CD4-positive, alpha-beta T cell (primary cell): Measurements from ENCODE around the gene IL5. TPM values are rescaled to one million over a fixed set of nuclear protein-coding genes. Genes with fewer than 3 reads are reported as not detected.

Source experiments
- ATAC-seq: fragments of 200-7000 bp; cut with Tn5 transposase; one replicate; pipeline ENCODE4 v1.10.0; 2022; ENCODE audit warnings: mild to moderate bottlenecking; ENCODE audit not compliant: poor library complexity
- CTCF ChIA-PET: fragments of 350-600 bp; sonication (Branson Sonifier 250); formaldehyde crosslinking; loops from one replicate; lab custom pipeline; 2021; ENCODE audit warnings: antibody characterized with exemption, inconsistent platforms; lab: Charles Lee
- POLR2A ChIA-PET: fragments of 350-600 bp; sonication (Branson Sonifier 250); formaldehyde crosslinking; loops from one replicate; lab custom pipeline; 2021; ENCODE audit warnings: antibody characterized with exemption, inconsistent platforms; lab: Charles Lee
- DNase-seq, 14 experiments: peaks; one replicate each; pipeline ENCODE4 v3.0.0-alpha.2; 2013 to 2020; ENCODE audit warnings: mixed read lengths in 2 of 14
- H3K27ac ChIP-seq, 2 donors: one replicate each; pipeline versions ENCODE4 v1.5.1 to v1.7.0; 2013; ENCODE audit warnings: low read length in 2 of 2, low read depth in 1 of 2, mild to moderate bottlenecking in 1 of 2
- H3K27me3 ChIP-seq, 2 experiments: 1 replicate in 1 of 2; 2 replicates in 1 of 2; pipeline versions ENCODE4 v1.6.1 to v1.7.0; 2013; ENCODE audit warnings: low read length in 2 of 2, control low read depth in 1 of 2, mild to moderate bottlenecking in 1 of 2, moderate library complexity in 1 of 2; ENCODE audit not compliant: insufficient read depth in 2 of 2, control insufficient read depth in 1 of 2
- H3K36me3 ChIP-seq: one replicate; pipeline ENCODE4 v1.6.1; 2013; ENCODE audit warnings: low read length, control low read depth; ENCODE audit not compliant: insufficient read depth
- H3K4me1 ChIP-seq: one replicate; pipeline ENCODE4 v1.6.1; 2013; ENCODE audit warnings: low read length, control low read depth; ENCODE audit not compliant: insufficient read depth
- H3K4me3 ChIP-seq: one replicate; pipeline ENCODE4 v1.5.1; 2013; ENCODE audit warnings: mild to moderate bottlenecking, low read length, moderate library complexity
- H3K9me3 ChIP-seq, 2 experiments: 1 replicate in 1 of 2; 2 replicates in 1 of 2; pipeline versions ENCODE4 v1.6.1 to v1.7.0; 2013; ENCODE audit warnings: low read length in 2 of 2, mild to moderate bottlenecking in 2 of 2, control low read depth in 1 of 2, moderate library complexity in 1 of 2; ENCODE audit not compliant: control insufficient read depth in 1 of 2, insufficient read depth in 1 of 2
- H3K27ac Mint-ChIP-seq: one replicate; pipeline ENCODE4 v1.8.0; 2020; ENCODE audit warnings: mixed read lengths
- H3K27me3 Mint-ChIP-seq: one replicate; pipeline ENCODE4 v1.8.0; 2021; ENCODE audit warnings: mixed read lengths
- H3K36me3 Mint-ChIP-seq: one replicate; pipeline ENCODE4 v1.8.0; 2021; ENCODE audit warnings: low read depth, mixed read lengths
- H3K4me1 Mint-ChIP-seq: one replicate; pipeline ENCODE4 v1.8.0; 2021; ENCODE audit warnings: low read depth, mixed read lengths
- H3K4me3 Mint-ChIP-seq: one replicate; pipeline ENCODE4 v1.8.0; 2020; ENCODE audit warnings: mild to moderate bottlenecking, mixed read lengths
- H3K9me3 Mint-ChIP-seq: one replicate; pipeline ENCODE4 v1.8.0; 2020; ENCODE audit warnings: mixed read lengths
- CTCF ChIP-seq: fragments of 200-600 bp; IDR thresholded peaks from one replicate; pipeline ENCODE4 v1.8.0; 2022; ENCODE audit warnings: antibody characterized with exemption, mild to moderate bottlenecking
- intact Hi-C, 2 experiments: fragments of 100-400 bp; cut with DNase I in 1 of 2; cut with micrococcal nuclease in 1 of 2; formaldehyde crosslinking; loops; one replicate each; pipeline versions ENCODE4 v1.15.1 to v1.9.0; 2023 to 2025; cut with DNase I, micrococcal nuclease
- total RNA-seq, 174 experiments: library from RNA in 2 of 174; stranded (reverse) in 2 of 174; gene quantifications; one replicate each; pipeline ENCODE4 v1.2.3 and lab custom pipeline; 2021 to 2026

IL5 gene
- total RNA-seq, 2 experiments from 2014 or later: not detected

GRCh38 chr5:132540149-132540548 is 3.2 kb downstream of the IL5 start:
- Histone ChIP-seq H3K4me1 (no peaks in the 10 kb centered on the region), H3K4me3 (no peak overlapping the region), H3K27me3 (peaks cover 0 to 8% of the 10 kb centered on the region in 2 experiments), H3K9me3 (no peaks in the 10 kb centered on the region), H3K36me3 (no peaks in the 10 kb centered on the region), H3K27ac (no peak overlapping the region)
- ChIA-PET CTCF (no interaction called here), POLR2A (no interaction called here)
- no peak overlapping the region for H3K27ac Mint-ChIP-seq
- no peak for ATAC-seq
- no peak for TF ChIP-seq CTCF
- H3K4me1 Mint-ChIP-seq: no peaks in the 10 kb centered on the region
- H3K4me3 Mint-ChIP-seq: no peak overlapping the region
- H3K9me3 Mint-ChIP-seq: no peaks in the 10 kb centered on the region
- intact Hi-C loops: no loop called here
- no peaks in the 10 kb centered on the region for H3K27me3 Mint-ChIP-seq
- no peaks in the 10 kb centered on the region for H3K36me3 Mint-ChIP-seq
- no peak for DNase-seq

- H3K4me3 Mint-ChIP-seq: no peak overlapping the region
- H3K4me1 Mint-ChIP-seq: no peaks in the 10 kb centered on the region
- Histone ChIP-seq H3K36me3 (no peaks in the 10 kb centered on the region), H3K4me1 (no peaks in the 10 kb centered on the region), H3K9me3 (no peaks in the 10 kb centered on the region), H3K4me3 (no peak overlapping the region), H3K27me3 (peaks cover 0 to 13% of the 10 kb centered on the region in 2 experiments), H3K27ac (no peak overlapping the region)
- no peak for TF ChIP-seq CTCF
- POLR2A ChIA-PET: no interaction called here
- H3K27me3 Mint-ChIP-seq: peaks cover 4% of the 10 kb centered on the region
- DNase-seq (no peak), ATAC-seq (no peak)
- intact Hi-C loops: no loop called here
- CTCF ChIA-PET: no interaction called here
- H3K9me3 Mint-ChIP-seq: no peaks in the 10 kb centered on the region
- no peak overlapping the region for H3K27ac Mint-ChIP-seq
- H3K36me3 Mint-ChIP-seq: no peaks in the 10 kb centered on the region
Observed at GRCh38 chr5:132539716-132540115, 3.6 kb downstream of the IL5 start.

- Mint-ChIP-seq H3K27me3 (peaks cover 8% of the 10 kb centered on the region), H3K9me3 (no peaks in the 10 kb centered on the region), H3K4me1 (peaks cover 8% of the 10 kb centered on the region), H3K27ac (no peak overlapping the region), H3K36me3 (no peaks in the 10 kb centered on the region), H3K4me3 (no peak overlapping the region)
- Histone ChIP-seq H3K4me1 (peaks cover 13% of the 10 kb centered on the region), H3K4me3 (no peak overlapping the region), H3K36me3 (no peaks in the 10 kb centered on the region), H3K9me3 (no peaks in the 10 kb centered on the region), H3K27me3 (peaks cover 4 to 12% of the 10 kb centered on the region in 2 experiments), H3K27ac (no peak overlapping the region)
- TF ChIP-seq CTCF: no peak
- no peak for ATAC-seq
- CTCF ChIA-PET: no interaction called here
- intact Hi-C loops: no loop called here
- POLR2A ChIA-PET: no interaction called here
- no peak for DNase-seq
Observed at GRCh38 chr5:132530946-132531345, 12.4 kb downstream of the IL5 start.
